Astrocyte (in vitro differentiated cells and primary cell): ENCODE data around the gene SMIM24. TPM values are rescaled to one million over a fixed set of nuclear protein-coding genes. Genes with fewer than 3 reads are reported as not detected.
A peak's percentile ranks its signal among the peaks of the same experiment; 100 is the strongest.

Experiments used
- DNase-seq: peaks from one replicate; pipeline ENCODE4 v3.0.0-alpha.2; 2010; ENCODE audit warnings: low read depth
- FAIRE-seq: peaks from 2 replicates; lab custom pipeline; 2011; peaks lifted over from hg19 to GRCh38; lab: Jason Lieb, UNC
- H2AFZ ChIP-seq: 2 replicates; pipeline ENCODE4 v1.6.0; 2012; ENCODE audit warnings: low read depth, low read length, inconsistent platforms
- H3K27ac ChIP-seq: 2 replicates; pipeline ENCODE4 v1.5.1; 2011; ENCODE audit warnings: low read depth, low read length, inconsistent platforms
- H3K27me3 ChIP-seq: 2 replicates; pipeline ENCODE4 v1.6.0; 2011; ENCODE audit warnings: low read length, inconsistent platforms; ENCODE audit not compliant: insufficient read depth
- H3K36me3 ChIP-seq: 2 replicates; pipeline ENCODE4 v1.5.1; 2011; ENCODE audit warnings: low read length, inconsistent platforms; ENCODE audit not compliant: insufficient read depth
- H3K4me1 ChIP-seq: 2 replicates; pipeline ENCODE4 v1.5.1; 2011; ENCODE audit warnings: low read length, inconsistent platforms; ENCODE audit not compliant: insufficient read depth
- H3K4me2 ChIP-seq: 2 replicates; pipeline ENCODE4 v1.6.0; 2012; ENCODE audit warnings: low read length, inconsistent platforms
- H3K4me3 ChIP-seq: 2 replicates; pipeline ENCODE4 v1.5.1; 2011; ENCODE audit warnings: low read depth, mild to moderate bottlenecking, low read length, inconsistent platforms; ENCODE audit not compliant: insufficient read depth
- H3K79me2 ChIP-seq: 2 replicates; pipeline ENCODE4 v1.6.0; 2012; ENCODE audit warnings: mild to moderate bottlenecking, low read length, inconsistent platforms; ENCODE audit not compliant: insufficient read depth
- H3K9ac ChIP-seq: 2 replicates; pipeline ENCODE4 v1.6.0; 2012; ENCODE audit warnings: mild to moderate bottlenecking, low read length, inconsistent platforms
- H3K9me3 ChIP-seq: 2 replicates; pipeline ENCODE4 v1.5.1; 2012; ENCODE audit warnings: low read depth, mild to moderate bottlenecking, low read length, inconsistent platforms; ENCODE audit not compliant: insufficient read depth
- H4K20me1 ChIP-seq: 2 replicates; pipeline ENCODE4 v1.6.0; 2012; ENCODE audit warnings: low read length, inconsistent platforms; ENCODE audit not compliant: insufficient read depth
- H3K27ac Mint-ChIP-seq: one replicate; pipeline ENCODE4 v1.8.0; 2021; ENCODE audit warnings: mild to moderate bottlenecking, mixed read lengths; ENCODE audit not compliant: unreplicated experiment
- H3K27me3 Mint-ChIP-seq: one replicate; pipeline ENCODE4 v1.8.0; 2021; ENCODE audit warnings: low read depth, mixed read lengths; ENCODE audit not compliant: unreplicated experiment
- H3K36me3 Mint-ChIP-seq: one replicate; pipeline ENCODE4 v1.8.0; 2021; ENCODE audit warnings: low read depth, mixed read lengths; ENCODE audit not compliant: unreplicated experiment
- H3K4me1 Mint-ChIP-seq: one replicate; pipeline ENCODE4 v1.8.0; 2021; ENCODE audit warnings: low read depth, mixed read lengths; ENCODE audit not compliant: unreplicated experiment
- H3K4me3 Mint-ChIP-seq: one replicate; pipeline ENCODE4 v1.8.0; 2021; ENCODE audit warnings: mild to moderate bottlenecking, moderate library complexity, mixed read lengths; ENCODE audit not compliant: unreplicated experiment
- H3K9me3 Mint-ChIP-seq: one replicate; pipeline ENCODE4 v1.8.0; 2021; ENCODE audit warnings: mild to moderate bottlenecking, mixed read lengths; ENCODE audit not compliant: unreplicated experiment
- EZH2 ChIP-seq: IDR thresholded peaks from 2 replicates; pipeline ENCODE4 v1.6.1; 2012; ENCODE audit warnings: mild to moderate bottlenecking, low read length, inconsistent platforms; ENCODE audit not compliant: insufficient read depth
- total RNA-seq: library from RNA; stranded (reverse); gene quantifications from 2 replicates; pipeline ENCODE4 v1.2.1, GENCODE V29; 2021
- TF ChIP-seq, protein P1 (sequence below): IDR thresholded peaks from 2 replicates; pipeline ENCODE4 v1.5.1; 2011; ENCODE audit warnings: low read depth, mild to moderate bottlenecking, inconsistent platforms, low read length, moderate library complexity; ENCODE audit not compliant: insufficient read depth

SMIM24 gene
- total RNA-seq, 1 donor from 2014 or later, result not detected

DNA sequence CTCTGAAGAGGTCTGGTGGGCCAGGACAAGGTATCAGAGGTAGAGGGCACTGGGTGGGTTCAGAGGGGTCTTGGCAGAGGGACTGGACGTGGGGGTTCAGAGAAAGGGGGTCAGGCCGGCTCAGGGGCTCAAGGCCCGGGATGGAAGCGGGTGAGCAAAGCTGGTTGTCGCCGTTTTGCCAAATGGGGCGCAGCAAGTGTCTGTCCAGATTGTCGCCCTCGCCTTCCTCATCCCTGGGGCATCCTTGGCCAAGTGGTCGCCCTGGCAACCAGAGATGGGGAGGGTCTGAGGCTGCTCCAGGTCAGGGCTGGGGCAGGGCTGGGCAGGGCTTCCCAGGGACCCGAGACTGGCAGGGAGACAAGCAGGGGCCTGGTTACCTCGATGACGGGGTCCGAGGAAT lies 13.3 kb upstream of the SMIM24 start:
- FAIRE-seq, result no peak
- H3K9me3 Mint-ChIP-seq, result peaks cover 2% of the 10 kb centered on the region
- no peaks in the 10 kb centered on the region for H3K27me3 ChIP-seq
- no peak overlapping the region for H3K4me3 Mint-ChIP-seq
- no peak overlapping the region for H3K27ac ChIP-seq
- no peak overlapping the region for H2AFZ ChIP-seq
- H3K4me3 ChIP-seq, result no peak overlapping the region
- H3K4me2 ChIP-seq, result no peak overlapping the region
- no peak overlapping the region for H3K9ac ChIP-seq
- H3K79me2 ChIP-seq, result peaks cover 20% of the 10 kb centered on the region
- TF ChIP-seq, protein P1, sequence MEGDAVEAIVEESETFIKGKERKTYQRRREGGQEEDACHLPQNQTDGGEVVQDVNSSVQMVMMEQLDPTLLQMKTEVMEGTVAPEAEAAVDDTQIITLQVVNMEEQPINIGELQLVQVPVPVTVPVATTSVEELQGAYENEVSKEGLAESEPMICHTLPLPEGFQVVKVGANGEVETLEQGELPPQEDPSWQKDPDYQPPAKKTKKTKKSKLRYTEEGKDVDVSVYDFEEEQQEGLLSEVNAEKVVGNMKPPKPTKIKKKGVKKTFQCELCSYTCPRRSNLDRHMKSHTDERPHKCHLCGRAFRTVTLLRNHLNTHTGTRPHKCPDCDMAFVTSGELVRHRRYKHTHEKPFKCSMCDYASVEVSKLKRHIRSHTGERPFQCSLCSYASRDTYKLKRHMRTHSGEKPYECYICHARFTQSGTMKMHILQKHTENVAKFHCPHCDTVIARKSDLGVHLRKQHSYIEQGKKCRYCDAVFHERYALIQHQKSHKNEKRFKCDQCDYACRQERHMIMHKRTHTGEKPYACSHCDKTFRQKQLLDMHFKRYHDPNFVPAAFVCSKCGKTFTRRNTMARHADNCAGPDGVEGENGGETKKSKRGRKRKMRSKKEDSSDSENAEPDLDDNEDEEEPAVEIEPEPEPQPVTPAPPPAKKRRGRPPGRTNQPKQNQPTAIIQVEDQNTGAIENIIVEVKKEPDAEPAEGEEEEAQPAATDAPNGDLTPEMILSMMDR, result no peak
- no peak for TF ChIP-seq EZH2
- H4K20me1 ChIP-seq, result peaks cover 7% of the 10 kb centered on the region
- H3K36me3 Mint-ChIP-seq, result peaks cover 13% of the 10 kb centered on the region
- no peaks in the 10 kb centered on the region for H3K4me1 ChIP-seq
- H3K36me3 ChIP-seq, result peaks cover 6% of the 10 kb centered on the region
- H3K27me3 Mint-ChIP-seq, result no peaks in the 10 kb centered on the region
- peak overlapping the region; percentile 81 for H3K27ac Mint-ChIP-seq
- no peaks in the 10 kb centered on the region for H3K9me3 ChIP-seq
- peaks cover 4% of the 10 kb centered on the region for H3K4me1 Mint-ChIP-seq
- DNase-seq, result no peak

GRCh38 chr19:3492919-3493318 lies 12.6 kb upstream of the SMIM24 start:
- TF ChIP-seq, protein P1, result no peak
- TF ChIP-seq EZH2, result no peak
- Histone ChIP-seq H3K79me2 (peaks cover 13% of the 10 kb centered on the region), H3K9ac (no peak overlapping the region), H3K4me2 (no peak overlapping the region), H4K20me1 (peaks cover 5% of the 10 kb centered on the region), H3K4me1 (no peaks in the 10 kb centered on the region), H3K27me3 (no peaks in the 10 kb centered on the region), H3K9me3 (no peaks in the 10 kb centered on the region), H3K4me3 (no peak overlapping the region), H2AFZ (no peak overlapping the region), H3K36me3 (peaks cover 6% of the 10 kb centered on the region), H3K27ac (no peak overlapping the region)
- Mint-ChIP-seq H3K27me3 (no peaks in the 10 kb centered on the region), H3K36me3 (peaks cover 16% of the 10 kb centered on the region), H3K9me3 (peaks cover 1% of the 10 kb centered on the region), H3K4me1 (peaks cover 2% of the 10 kb centered on the region), H3K27ac (peak overlapping the region; percentile 30), H3K4me3 (no peak overlapping the region)
- DNase-seq (no peak), FAIRE-seq (no peak)

DNA sequence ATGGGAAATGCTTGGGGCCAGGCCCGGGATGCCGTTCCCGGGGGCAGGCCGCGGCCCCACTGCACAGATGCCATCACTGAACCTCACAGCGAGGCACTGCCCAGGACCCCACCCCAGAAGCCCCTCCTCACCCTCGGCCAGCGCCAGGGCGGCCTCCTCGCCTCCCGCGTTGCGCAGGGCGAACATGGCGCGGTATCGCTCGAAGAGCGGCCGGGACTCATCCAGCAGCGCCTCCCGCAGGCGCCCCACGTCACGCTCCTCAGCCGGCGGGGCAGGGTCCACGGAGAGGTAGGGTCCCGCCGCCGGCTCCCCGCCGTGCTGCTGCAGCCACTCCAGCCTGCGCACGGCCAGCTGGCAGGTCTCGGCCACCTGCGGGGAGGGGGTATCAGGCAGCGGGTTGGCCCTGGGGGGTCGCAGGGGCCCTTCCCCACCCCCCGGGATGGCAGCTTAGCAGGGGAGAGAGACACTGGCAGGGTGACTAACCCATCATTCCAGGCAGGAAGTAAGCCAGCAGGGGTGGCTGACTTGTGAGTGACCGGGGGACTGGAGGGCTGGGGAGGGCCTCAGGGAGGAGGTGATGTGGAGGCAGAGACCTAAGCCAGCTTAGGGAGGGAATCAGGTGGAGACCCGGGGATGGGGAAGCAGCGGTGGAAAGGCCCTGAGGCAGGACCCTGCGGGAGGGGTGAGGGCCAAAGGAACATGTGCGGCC lies 12.0 kb upstream of the SMIM24 start:
- DNase-seq (no peak), FAIRE-seq (no peak)
- Histone ChIP-seq H3K4me2 (no peak overlapping the region), H3K9me3 (no peaks in the 10 kb centered on the region), H3K9ac (no peak overlapping the region), H3K4me1 (no peaks in the 10 kb centered on the region), H2AFZ (no peak overlapping the region), H3K27ac (no peak overlapping the region), H4K20me1 (peaks cover 4% of the 10 kb centered on the region), H3K79me2 (peaks cover 7% of the 10 kb centered on the region), H3K4me3 (no peak overlapping the region), H3K36me3 (peaks cover 6% of the 10 kb centered on the region), H3K27me3 (no peaks in the 10 kb centered on the region)
- no peak for TF ChIP-seq EZH2
- TF ChIP-seq, protein P1, result no peak
- Mint-ChIP-seq H3K9me3 (no peaks in the 10 kb centered on the region), H3K27me3 (no peaks in the 10 kb centered on the region), H3K36me3 (peaks cover 16% of the 10 kb centered on the region), H3K4me3 (no peak overlapping the region), H3K27ac (peak overlapping the region; percentile 30), H3K4me1 (no peaks in the 10 kb centered on the region)
